ENCODE data around the gene ARMH3.
A peak's percentile ranks its signal among the peaks of the same experiment; 100 is the strongest.

Gene ARMH3

DNA sequence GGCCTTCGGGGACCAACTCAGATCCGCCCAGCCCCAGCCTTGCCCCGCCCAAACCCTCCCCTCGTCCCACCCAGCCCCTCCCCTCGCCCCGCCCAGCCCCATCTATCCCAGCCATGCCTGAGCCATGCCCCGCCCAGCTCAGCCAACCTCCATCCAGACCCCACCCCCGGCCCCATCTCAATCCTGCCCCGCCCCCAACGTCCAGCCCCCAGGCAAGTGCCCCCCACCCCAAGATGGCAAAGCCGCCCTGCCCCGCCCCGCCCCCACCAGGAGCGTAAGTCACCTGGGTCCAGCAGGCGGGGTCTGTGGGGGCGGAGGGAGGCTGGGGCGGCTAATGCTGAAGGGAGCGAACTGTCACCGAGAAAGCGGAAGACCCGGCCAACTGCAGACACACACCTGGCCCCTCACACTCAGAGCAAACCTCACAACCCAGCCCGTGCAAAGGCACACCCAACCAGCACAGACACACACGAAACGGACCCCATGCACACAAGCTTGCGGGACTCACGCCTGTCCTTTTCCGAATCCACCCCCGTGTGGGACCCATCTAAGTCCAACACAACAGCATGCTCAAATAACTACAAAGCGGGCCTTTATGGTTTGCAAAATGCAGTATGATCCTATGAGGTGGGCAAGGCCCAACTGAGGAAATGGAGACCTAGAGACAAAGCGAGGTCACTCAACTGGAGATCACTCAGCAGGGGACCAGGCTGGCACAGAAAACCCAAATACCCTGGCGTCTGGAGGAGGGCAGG is 226.2 kb downstream of the ARMH3 start:
- DNase-seq = peak in 1 of 3 donors; percentile 56

DNA sequence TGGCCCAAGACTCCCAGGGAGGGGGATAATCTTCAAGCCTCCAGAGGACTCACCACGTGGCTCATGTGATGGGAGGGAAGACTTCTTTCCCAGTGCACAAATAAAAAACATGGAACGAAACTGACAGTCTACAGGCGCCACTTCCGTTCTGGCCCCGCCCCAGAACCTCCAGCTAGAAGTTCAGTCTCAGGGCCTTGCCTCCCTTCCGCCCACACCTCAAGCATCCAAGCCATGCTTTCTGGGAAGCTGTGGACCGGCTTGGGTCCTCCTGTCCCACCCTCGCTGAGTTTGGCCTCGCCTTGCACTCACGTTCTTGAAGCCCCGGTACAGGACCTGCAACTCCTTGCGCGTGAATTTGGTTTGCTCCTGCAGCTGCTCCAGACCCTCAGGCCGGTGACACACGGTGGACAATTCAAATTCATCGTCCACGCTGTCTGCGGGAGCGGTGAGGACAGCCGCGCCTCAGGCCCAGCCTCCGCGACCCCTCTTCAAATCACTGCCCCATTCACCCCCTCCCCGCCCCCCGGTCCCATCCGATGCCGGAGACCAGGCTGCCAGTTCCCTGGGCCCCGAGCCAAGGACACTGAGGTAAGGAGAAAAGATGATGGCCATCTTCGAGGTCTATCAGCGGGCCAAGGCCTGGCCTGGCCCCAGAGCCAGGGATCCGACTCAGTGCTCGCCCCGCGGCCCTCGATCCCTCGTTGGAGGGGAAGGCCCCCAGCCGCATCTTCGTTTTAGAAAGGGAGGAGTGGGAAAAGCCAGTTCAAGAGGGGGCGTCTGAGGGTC is 227.0 kb downstream of the ARMH3 start:
- DNase-seq = no peak

DNA sequence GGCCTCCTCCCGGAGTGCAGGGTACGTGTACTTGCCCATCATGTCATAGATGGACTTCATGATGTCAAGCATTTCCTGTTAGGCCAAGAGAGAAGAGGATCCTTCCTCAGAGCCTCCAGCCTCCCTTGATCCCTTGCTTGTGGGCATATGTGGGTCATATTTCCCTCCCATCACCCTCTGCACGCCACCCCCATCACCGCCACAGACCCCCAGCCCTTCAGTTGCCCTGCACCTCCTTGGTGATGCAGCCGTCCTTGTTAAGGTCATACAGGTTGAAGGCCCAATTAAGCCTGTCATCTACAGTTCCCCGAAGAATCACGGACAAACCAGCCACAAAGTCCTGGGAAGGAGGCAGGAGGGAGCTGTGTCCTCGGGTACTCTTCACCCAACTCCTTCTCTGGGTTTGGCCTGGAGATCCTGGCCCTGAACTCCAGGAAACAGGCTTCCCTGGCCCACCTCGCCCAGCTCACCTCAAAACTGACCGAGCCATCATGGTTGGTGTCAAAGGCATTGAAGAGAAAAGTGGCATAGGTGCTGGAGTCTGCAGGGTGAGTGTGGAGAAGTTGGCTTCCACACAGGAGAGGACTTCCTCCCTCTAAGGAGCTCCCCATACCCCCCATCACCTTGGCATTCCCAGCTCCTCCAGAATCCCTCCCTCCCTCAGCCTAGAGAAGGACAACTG is 227.9 kb downstream of the ARMH3 start:
- DNase-seq = no peak

DNA sequence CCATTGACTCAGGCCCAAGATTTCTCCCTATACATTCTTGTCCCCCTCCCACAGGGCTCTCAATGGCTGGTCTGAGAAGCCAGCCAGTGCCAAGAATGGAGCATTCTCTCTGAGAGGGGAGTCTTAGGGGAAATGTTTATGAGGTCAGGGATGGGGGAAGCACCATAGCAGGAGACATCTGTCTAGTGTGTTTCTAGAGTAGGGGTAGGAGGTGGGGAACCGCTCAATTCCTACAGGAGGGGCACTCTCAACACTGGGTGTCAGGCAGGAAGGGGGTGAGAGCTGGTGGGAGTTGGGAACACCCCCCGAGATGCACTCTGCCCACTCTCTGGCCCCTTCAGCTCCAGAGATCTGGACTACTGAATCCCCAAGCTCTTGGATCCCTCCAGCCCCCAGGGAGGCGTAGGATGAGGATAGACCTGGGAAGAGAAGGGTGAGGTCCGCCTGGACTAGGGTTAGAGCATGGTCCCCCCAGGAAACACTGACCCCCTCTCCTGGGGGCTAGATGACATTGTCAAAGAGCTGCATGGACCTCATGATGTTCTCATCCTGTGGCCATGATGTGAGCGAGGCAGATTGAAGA is 229.0 kb downstream of the ARMH3 start:
- no peak for DNase-seq

DNA sequence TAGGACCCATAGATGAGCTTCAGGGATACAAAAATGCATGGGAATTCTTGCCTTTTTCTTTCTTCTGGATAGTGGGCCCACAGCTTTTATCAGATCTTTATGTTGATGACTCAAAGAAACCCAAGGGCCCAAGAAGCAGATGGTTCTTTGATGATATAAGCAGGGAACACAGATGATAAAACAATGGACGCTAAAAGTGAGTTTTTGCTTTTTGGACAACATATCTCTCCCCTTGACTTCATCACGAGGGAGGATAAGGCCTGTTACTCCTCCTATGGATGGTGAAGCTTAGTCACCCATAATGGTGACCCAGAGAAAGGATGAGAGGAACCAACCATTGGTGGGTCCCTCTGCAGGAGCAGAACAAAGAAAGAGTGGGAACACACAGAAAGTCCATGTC is 231.2 kb downstream of the ARMH3 start:
- no peak for DNase-seq

DNA sequence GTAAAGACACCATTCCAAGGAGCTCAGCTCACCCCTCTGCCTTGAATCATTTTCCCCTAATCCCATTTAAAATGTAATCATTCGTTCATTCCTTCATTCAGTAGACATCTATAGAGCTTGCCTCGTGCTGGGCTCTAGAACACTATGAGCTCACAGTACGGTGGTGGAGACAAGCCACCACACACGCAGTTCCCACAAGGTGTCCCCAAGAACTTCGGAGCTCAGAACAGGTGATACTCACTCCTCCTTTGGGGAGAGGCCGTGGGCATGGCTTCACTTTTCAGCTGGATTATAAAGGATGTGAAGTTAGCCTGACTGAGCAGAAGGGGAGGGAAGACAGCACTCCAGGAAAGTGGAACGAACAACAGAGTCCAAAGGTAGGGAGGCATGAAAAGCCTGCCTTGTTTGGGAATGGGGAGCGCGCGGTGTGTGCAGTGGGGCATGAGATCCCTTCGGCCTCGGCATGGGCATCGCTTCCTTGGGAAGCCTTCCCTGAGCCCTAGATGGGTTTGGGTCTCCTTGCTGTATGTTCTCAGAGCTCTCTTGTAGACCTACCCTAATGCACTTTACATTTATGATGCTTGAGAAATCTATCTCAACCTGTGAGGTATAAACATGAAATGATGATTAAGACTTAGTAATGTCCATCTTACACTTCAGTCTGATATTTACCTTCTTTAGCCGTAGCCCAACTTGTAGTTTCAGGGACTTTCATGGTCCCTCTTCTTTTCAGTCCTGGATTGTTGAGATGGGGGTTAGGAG is 236.9 kb downstream of the ARMH3 start:
- no peak for DNase-seq

DNA sequence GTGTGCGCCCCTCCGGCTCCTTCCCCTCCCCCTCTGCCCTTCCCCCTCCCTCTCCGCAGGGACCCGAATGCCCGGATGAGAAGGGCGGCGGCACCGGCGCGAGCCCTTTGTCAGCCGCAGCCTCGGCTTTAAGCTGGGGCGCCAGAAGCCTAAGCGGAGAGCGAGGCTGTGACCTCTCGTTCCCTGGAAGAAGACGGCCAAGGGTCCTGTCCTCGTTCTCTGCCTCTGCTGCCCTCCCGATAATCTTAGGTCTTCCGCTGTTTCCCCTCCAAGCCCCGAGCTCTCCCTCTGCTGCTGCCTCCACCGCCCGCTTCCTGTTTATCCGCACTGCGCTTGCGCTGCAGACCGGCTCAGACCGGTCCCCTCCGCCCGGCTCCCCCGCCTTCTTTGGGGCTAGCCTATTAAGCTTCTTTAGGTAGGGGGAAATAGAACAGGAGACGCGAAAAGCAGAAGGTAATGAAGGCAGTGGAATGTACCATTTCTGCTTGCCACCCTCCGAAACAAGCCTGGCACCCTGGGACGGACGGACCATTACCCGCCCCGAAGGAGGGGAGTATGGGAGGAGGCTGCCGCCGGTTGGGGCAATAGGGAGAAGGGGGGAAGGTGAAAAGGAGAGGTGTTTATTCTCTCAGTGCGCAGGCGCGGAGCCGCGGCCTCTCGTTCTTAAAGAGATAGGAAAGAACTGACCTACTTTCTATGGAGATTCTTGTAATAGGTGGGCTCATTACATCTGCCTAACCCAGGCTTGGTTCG is 237.7 kb downstream of the ARMH3 start, which contains the start of gene OGA:
TSS of gene OGA (minus strand) at position 326 of the 753 bp plus-strand sequence. CDS start 422 bp downstream, outside the sequence.
- DNase-seq = peak; percentile 98 to 99 (median 99)

DNA sequence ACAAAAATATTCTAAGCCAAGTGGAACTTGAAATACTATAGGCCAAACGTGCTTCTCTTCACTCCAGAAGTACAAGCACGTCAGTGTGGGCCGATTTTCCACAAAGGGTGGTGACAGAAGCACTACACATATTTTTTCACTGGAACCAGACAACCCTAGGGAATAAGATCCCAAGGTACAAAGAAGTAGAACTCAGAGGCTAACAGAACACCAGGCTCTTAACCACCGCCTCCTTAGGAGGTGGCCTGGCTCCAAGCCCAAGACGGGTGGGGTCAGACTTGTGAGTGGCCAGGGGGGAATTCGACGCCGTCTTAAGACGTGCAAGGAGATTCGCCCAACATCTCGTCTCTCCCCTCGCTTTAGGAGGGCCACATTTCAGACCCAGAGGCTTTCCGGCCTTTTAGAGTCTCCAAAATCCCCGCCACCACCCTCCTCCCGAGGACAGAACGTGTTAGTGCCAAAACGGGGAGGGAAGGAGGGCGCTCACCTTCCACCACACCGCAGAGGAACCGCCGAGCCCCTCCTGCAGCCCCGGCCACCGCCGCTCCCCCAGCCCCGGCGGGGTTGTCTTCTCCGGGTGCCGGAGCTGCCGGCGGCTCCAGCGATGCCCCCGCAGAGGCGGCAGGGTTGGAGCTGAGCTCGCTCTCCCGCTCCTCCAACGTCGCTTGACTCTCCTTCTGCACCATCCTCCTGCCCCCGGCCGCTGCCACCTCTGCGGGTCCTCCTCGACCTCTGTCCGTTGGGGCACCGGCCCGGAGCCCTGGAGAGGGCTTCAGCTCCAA is 238.4 kb downstream of the ARMH3 start:
- DNase-seq = peak in 1 of 3 donors; percentile 84

DNA sequence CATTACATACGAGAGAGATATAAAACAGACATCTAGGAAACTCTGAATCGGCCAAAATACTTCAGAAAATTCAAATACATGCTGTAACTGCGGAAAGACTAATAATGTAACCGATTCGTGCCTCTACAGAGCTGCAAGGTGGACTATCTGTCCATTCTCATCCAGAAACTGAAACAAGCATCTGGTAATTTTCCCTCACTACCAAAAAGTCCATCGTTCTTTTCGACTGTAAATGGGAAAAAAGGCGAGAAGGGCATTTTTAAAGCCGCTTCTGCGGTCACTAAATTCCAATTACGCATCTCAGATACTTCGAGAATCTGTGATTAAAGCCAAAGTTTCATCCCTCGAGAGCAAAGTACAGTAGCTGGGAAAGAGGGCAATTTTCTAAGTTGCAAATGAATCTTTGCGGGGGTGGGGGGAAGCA is 239.0 kb downstream of the ARMH3 start:
- peak in 2 of 3 donors; percentile 84 to 90 for DNase-seq

DNA sequence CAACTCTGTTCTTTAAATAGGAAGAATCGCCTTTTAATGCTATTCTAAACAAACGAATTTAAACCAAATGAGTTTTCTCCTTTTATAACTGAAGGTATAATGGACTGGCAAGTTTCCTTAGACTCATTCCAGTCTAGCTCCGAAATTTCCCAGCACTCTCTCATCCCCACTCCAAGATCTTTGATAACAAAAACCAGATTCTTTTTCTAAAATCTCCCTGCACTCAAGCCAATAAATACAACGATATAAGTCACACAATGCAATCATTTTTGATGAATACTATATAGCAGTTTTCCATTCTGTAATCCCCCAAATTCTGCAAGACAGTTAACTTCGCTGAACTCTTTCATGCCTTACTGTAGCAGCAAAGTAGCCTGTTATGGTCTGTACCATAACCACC is 239.6 kb downstream of the ARMH3 start:
- peak in 1 of 3 donors; percentile 27 for DNase-seq

DNA sequence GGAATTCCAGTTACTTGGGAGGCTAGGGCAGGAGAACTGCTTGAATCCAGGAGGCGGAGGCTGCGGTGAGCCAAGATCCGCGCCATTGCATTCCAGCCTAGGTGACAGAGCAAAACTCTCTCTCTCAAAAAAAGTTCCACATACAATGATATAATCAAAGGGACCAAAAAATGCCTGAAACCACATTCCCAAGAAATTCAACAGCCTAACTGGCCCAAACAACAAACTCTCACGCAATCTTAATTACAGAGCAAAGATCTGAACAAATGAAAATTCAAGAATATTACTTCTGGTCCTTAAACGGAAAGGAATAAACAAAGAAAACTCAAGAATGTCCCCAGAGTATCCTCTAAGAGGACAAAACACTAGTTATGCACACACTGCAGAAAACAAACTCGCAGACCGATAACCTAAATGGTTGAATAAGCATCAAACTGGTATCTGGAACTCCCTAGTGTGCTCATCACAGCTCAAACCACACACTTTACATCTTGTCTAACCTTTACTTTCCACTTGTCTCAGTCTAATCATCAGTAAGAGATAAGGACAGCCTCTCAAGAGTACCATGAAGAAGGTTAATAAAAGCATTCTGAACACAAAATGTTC is 241.4 kb downstream of the ARMH3 start:
- no peak for DNase-seq

DNA sequence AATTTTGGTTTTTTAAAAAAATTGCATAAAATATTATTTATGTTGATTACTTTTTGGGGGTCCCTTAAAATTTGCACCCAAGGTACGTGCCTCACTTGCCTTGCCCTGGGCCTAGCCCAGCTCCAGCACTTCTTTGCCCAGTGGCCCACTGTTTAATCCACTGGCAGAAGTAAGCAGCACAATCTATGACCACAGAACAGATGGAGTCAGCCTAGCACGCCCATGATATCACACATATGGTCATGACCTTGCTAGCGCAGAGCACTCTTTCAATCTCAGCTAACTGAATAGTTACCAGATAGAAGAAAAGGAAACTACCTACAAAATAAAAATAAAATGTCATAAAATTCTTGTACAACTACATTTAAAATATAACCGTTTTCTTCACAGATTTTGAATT is 243.4 kb downstream of the ARMH3 start:
- DNase-seq = no peak

DNA sequence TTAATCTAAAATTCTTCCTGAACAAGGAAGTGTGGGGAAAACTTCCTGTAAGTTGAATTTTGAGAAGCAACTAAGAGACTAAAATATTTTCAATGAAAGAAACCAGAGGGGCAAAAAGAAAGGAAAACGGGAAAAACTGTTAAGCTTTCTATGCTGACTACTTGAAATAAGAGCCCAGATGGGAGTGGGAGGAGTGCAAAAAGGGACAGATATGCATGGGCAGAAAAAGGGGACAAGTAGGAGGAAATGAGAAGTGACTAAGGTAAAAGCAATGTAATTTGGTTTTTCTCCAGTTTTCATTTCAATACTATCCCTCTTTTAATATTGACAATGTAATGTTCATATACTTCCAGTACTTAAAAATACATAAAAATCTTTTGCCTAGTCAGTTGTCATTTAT is 248.8 kb downstream of the ARMH3 start:
- DNase-seq = no peak

DNA sequence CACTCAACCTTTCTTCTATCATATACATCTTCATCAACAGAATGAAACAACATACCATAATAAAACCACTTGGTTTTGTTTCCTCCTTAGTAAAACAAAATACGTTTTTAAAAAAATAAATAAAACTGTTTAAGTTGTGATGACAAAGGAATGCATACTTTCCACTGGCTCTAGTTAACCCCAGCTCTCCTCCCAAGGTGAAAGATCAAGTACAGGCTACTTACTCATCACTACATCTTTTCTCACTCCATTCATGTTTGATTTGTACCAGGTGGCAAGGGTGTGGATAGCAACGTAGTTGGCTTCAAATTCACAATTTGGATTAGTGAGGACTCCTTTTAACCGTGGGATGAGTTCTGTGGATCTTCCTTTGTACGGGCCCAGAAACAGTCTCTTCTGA is 252.5 kb downstream of the ARMH3 start:
- DNase-seq = no peak

DNA sequence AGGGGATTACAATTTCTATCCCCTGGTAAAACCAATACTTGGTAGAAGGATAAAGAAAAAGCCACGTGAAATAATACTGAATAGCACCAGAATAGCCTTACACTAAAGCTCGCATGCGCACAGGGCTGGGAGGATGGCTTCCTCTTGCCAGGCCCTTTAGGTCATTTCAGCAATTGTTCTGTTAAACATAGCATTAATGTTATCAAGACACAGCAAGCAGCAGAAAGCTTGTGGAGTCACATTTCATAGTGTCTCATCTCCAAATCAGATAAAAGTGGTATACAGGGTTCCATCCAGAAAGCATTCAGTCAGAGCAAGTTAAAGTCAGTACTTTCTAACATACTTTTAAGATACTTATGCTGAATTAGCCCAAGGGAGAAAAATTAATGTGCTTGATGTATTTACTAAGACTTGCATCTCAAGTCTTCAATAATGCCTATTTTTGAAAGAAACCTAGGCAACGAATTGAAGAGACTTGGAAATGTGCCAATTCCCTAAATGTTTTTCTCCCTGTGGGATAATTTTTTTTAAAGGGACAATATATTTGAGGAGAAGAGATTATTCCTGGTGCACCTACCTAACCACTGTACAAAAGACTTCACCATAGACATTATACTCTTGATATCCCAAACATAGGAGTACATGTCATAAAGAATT is 258.4 kb downstream of the ARMH3 start:
- DNase-seq = no peak

Data from suppressor macrophage treated with lipopolysaccharide for 1 hour (primary cell).